Liver (tissue), 3 donors: Measurements from ENCODE around the gene CDC25A.

ENCODE experiments used
- CTCF ChIP-seq: fragments of 150-350 bp; IDR thresholded peaks from 2 replicates; pipeline ENCODE4 v1.5.1; 2017; ENCODE audit warnings: improper control_type of control experiment, low read depth, low read length; ENCODE audit not compliant: missing input control
- EGR1 ChIP-seq, 2 donors: IDR thresholded peaks; 2 replicates each; pipeline ENCODE4 v1.6.1; 2016 to 2018; ENCODE audit warnings: antibody characterized with exemption in 2 of 2, low read depth in 2 of 2
- GABPA ChIP-seq, 2 donors: IDR thresholded peaks in 1 of 2; conservative IDR thresholded peaks in 1 of 2; 2 replicates each; pipeline ENCODE4 v1.6.1; 2016; ENCODE audit warnings: antibody characterized with exemption in 2 of 2, mild to moderate bottlenecking in 1 of 2, moderate library complexity in 1 of 2
- MAX ChIP-seq: IDR thresholded peaks from 2 replicates; pipeline ENCODE4 v1.6.1; 2016; ENCODE audit warnings: antibody characterized with exemption
- RAD21 ChIP-seq, 2 donors: IDR thresholded peaks; 2 replicates each; pipeline ENCODE4 v1.6.1; 2016; ENCODE audit warnings: antibody characterized with exemption in 2 of 2, mild to moderate bottlenecking in 2 of 2
- TAF1 ChIP-seq: conservative IDR thresholded peaks from 2 replicates; pipeline ENCODE4 v1.6.1; 2016; ENCODE audit warnings: antibody characterized with exemption, mild to moderate bottlenecking
- YY1 ChIP-seq: IDR thresholded peaks from 2 replicates; pipeline ENCODE4 v1.6.1; 2016; ENCODE audit warnings: antibody characterized with exemption, mild to moderate bottlenecking
- TF ChIP-seq, protein P1 (sequence below): IDR thresholded peaks from 2 replicates; pipeline ENCODE4 v1.6.1; 2016; ENCODE audit warnings: antibody characterized with exemption, mild to moderate bottlenecking
- TF ChIP-seq, protein P2 (sequence below): IDR thresholded peaks from 2 replicates; pipeline ENCODE4 v1.6.1; 2016; ENCODE audit warnings: antibody characterized with exemption
- donor health status: healthy.
- donor health status: healthy.

DNA sequence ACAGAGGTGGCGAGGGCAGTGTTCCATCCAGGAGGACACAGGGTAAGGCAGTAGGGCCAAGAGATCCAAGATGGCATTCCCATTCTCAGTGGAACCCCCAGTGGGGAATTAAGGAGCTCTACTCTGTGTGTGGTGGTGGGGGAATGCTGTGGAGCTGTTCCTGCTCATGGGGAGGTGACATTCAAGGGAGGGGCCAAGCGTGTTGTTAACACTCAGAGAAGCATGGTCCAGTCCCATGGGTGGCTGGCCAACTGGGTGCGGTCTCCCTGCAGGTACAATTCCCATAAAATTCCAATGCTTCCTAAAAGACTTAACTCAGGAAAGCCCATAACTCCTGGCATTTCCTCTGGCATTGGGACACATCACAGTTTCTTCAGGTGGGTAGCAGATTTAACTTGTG lies 37.4 kb upstream of the CDC25A start:
- TF ChIP-seq GABPA (IDR thresholded peaks at IDR 0.05 in 1 of 2, conservative IDR thresholded peaks at IDR 0.05 in 1 of 2) = no peak
- TF ChIP-seq, protein P1, sequence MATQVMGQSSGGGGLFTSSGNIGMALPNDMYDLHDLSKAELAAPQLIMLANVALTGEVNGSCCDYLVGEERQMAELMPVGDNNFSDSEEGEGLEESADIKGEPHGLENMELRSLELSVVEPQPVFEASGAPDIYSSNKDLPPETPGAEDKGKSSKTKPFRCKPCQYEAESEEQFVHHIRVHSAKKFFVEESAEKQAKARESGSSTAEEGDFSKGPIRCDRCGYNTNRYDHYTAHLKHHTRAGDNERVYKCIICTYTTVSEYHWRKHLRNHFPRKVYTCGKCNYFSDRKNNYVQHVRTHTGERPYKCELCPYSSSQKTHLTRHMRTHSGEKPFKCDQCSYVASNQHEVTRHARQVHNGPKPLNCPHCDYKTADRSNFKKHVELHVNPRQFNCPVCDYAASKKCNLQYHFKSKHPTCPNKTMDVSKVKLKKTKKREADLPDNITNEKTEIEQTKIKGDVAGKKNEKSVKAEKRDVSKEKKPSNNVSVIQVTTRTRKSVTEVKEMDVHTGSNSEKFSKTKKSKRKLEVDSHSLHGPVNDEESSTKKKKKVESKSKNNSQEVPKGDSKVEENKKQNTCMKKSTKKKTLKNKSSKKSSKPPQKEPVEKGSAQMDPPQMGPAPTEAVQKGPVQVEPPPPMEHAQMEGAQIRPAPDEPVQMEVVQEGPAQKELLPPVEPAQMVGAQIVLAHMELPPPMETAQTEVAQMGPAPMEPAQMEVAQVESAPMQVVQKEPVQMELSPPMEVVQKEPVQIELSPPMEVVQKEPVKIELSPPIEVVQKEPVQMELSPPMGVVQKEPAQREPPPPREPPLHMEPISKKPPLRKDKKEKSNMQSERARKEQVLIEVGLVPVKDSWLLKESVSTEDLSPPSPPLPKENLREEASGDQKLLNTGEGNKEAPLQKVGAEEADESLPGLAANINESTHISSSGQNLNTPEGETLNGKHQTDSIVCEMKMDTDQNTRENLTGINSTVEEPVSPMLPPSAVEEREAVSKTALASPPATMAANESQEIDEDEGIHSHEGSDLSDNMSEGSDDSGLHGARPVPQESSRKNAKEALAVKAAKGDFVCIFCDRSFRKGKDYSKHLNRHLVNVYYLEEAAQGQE = no peak
- TF ChIP-seq, protein P2, sequence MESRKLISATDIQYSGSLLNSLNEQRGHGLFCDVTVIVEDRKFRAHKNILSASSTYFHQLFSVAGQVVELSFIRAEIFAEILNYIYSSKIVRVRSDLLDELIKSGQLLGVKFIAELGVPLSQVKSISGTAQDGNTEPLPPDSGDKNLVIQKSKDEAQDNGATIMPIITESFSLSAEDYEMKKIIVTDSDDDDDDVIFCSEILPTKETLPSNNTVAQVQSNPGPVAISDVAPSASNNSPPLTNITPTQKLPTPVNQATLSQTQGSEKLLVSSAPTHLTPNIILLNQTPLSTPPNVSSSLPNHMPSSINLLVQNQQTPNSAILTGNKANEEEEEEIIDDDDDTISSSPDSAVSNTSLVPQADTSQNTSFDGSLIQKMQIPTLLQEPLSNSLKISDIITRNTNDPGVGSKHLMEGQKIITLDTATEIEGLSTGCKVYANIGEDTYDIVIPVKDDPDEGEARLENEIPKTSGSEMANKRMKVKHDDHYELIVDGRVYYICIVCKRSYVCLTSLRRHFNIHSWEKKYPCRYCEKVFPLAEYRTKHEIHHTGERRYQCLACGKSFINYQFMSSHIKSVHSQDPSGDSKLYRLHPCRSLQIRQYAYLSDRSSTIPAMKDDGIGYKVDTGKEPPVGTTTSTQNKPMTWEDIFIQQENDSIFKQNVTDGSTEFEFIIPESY = no peak
- TF ChIP-seq CTCF = no peak
- no peak for TF ChIP-seq EGR1 (IDR thresholded peaks at IDR 0.05; ENCODE audit: low read depth in 2 of 2)
- no peak for TF ChIP-seq MAX
- TF ChIP-seq TAF1 = no peak
- TF ChIP-seq YY1 = no peak
- TF ChIP-seq RAD21 (IDR thresholded peaks at IDR 0.05) = no peak
